Spleen (tissue), 11 donors: ENCODE measurements around the gene HGF. TPM values are rescaled to one million over a fixed set of nuclear protein-coding genes. Genes with fewer than 3 reads are reported as not detected.

Experiments used
- DNase-seq: peaks from one replicate; pipeline ENCODE4 v3.0.0-alpha.2; 2020
- H3K27ac ChIP-seq, 8 donors: fragments of 200-600 bp; sonication (generic) in 7 of 8; 1 replicate in 4 of 8; 2 replicates in 4 of 8; pipeline versions ENCODE4 v1.5.0 to v1.8.0; 2016 to 2021; ENCODE audit warnings: inconsistent platforms in 4 of 8, mild to moderate bottlenecking in 4 of 8, moderate library complexity in 1 of 8
- H3K27me3 ChIP-seq, 7 donors: fragments of 200-600 bp; sonication (generic) in 6 of 7; replicated peaks in 1 of 7; 1 replicate in 4 of 7; 2 replicates in 3 of 7; pipeline versions ENCODE4 v1.5.0 to v1.8.0; 2016 to 2021; ENCODE audit warnings: inconsistent platforms in 3 of 7, mild to moderate bottlenecking in 1 of 7
- H3K36me3 ChIP-seq, 6 donors: fragments of 200-600 bp; sonication (generic) in 5 of 6; 1 replicate in 4 of 6; 2 replicates in 2 of 6; pipeline versions ENCODE4 v1.5.0 to v1.8.0; 2016 to 2021; ENCODE audit warnings: inconsistent platforms in 2 of 6
- H3K4me1 ChIP-seq, 6 donors: fragments of 200-600 bp; sonication (generic) in 5 of 6; 1 replicate in 3 of 6; 2 replicates in 3 of 6; pipeline versions ENCODE4 v1.5.0 to v1.8.0; 2016 to 2021; ENCODE audit warnings: inconsistent platforms in 3 of 6
- H3K4me3 ChIP-seq, 8 donors: fragments of 200-600 bp; sonication (generic) in 7 of 8; 1 replicate in 4 of 8; 2 replicates in 4 of 8; pipeline versions ENCODE4 v1.5.0 to v1.8.0; 2016 to 2021; ENCODE audit warnings: inconsistent platforms in 4 of 8, mild to moderate bottlenecking in 4 of 8, moderate library complexity in 2 of 8
- H3K9me3 ChIP-seq, 8 donors: fragments of 200-600 bp; sonication (generic) in 7 of 8; 1 replicate in 4 of 8; 2 replicates in 4 of 8; pipeline versions ENCODE4 v1.5.0 to v1.8.0; 2016 to 2021; ENCODE audit warnings: inconsistent platforms in 4 of 8
- CTCF ChIP-seq, 11 experiments: fragments of 200-600 bp in 7 of 11; fragments of 450-650 bp in 4 of 11; sonication (generic) in 4 of 11; IDR thresholded peaks in 8 of 11; conservative IDR thresholded peaks in 3 of 11; 1 replicate in 7 of 11; 2 replicates in 4 of 11; pipeline versions ENCODE4 v1.4.0 to v1.8.0; 2016 to 2021; ENCODE audit warnings: antibody characterized with exemption in 11 of 11, inconsistent platforms in 4 of 11, mild to moderate bottlenecking in 1 of 11
- POLR2A ChIP-seq, 3 donors: fragments of 450-650 bp; IDR thresholded peaks; one replicate each; pipeline ENCODE4 v1.5.1; 2017; ENCODE audit warnings: antibody characterized with exemption in 3 of 3, mild to moderate bottlenecking in 1 of 3
- POLR2AphosphoS5 ChIP-seq, 3 donors: sonication (generic); formaldehyde crosslinking; IDR thresholded peaks; one replicate each; pipeline ENCODE4 v1.5.1; 2017; ENCODE audit warnings: antibody characterized with exemption in 3 of 3
- WGBS, 5 donors: extraction: QIAGEN DNeasy Blood & Tissue Kit in 3 of 5; methylation state at CpG; one replicate each; pipeline versions ENCODE4 v1.1.5 to v1.1.7; 2013 to 2018; 5-methylcytosine and 5-hydroxymethylcytosine counted together
- intact Hi-C: fragments of 100-400 bp; cut with DNase I; formaldehyde crosslinking; loops from one replicate; pipeline ENCODE4 v1.15.0; 2023; ENCODE audit warnings: low total_unique reads
- polyA plus RNA-seq, 3 donors: library from polyadenylated mRNA; stranded (reverse); fragments of 200-250 nt; gene quantifications; one replicate each; pipeline ENCODE4 v1.2.1, GENCODE V29; 2013
- total RNA-seq, 7 donors: library from RNA; depleted of rRNA in 3 of 7; stranded (reverse); fragments of >200 nt in 3 of 7; fragmentation: NEBNext Ultra II Directional in 4 of 7; extraction: Animal tissue kit (Norgen Biotek cat#: 25700) in 4 of 7; gene quantifications; one replicate each; pipeline versions ENCODE4 v1.1.0 to v1.2.1, GENCODE V29; 2016 to 2021
- donor health status: healthy with polysubstance abuse.
- donor health status: DM: no; HTN: no; CAD: no; lungs with moderate emphysema.
- donor health status: DM: no; HTN: no; CAD: no.
- donor health status: Bipolar disorder and iron deficiency.
- donor health status: healthy.
- donor health status: DM: no; HTN: no; CAD: no.
- donor health status: DM: yes; HTN: yes; CAD: no.

The HGF gene
- total and polyA plus RNA-seq, 10 donors: 0.80 to 33.6 (median 18.6) TPM

DNA sequence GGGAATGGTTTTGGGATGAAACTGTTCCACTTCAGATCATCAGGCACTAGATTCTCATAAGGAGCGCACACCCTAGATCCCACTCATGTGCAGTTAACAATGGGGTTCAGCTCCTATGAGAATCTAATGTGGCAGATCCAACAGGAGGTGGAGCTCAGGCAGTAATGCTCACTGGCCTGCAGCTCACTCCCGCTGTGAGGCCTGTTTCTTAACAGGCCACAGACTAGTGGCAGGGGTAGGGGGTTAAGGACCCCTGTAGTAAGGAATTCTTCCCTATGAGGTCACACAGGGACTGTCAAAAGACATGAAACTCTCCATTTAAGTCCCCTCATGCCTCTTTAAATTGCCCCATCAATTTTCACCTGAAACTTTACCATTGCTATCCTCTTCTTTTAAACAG is 8.0 kb downstream of the HGF start:
- no peaks in the 10 kb centered on the region for H3K9me3 ChIP-seq
- no peak for DNase-seq
- 88 to 100% (median 93%) methylated on average over 2 of the region's 2 CpGs for WGBS, 5 donors
- H3K4me1 ChIP-seq: peaks cover 0 to 11% (median 0%) of the 10 kb centered on the region in 6 donors
- intact Hi-C loops: no loop called here
- no peak overlapping the region for H3K27ac ChIP-seq
- no peaks in the 10 kb centered on the region for H3K27me3 ChIP-seq
- H3K4me3 ChIP-seq: no peak overlapping the region
- peaks cover 0 to 5% (median 0%) of the 10 kb centered on the region in 6 donors for H3K36me3 ChIP-seq
- TF ChIP-seq POLR2A (IDR thresholded peaks at IDR 0.05) (no peak), CTCF (IDR thresholded peaks at IDR 0.05 in 8 of 11, conservative IDR thresholded peaks at IDR 0.05 in 3 of 11) (no peak), POLR2AphosphoS5 (IDR thresholded peaks at IDR 0.05) (no peak)

- peaks cover 0 to 4% (median 0%) of the 10 kb centered on the region in 6 donors for H3K4me1 ChIP-seq
These were observed 8.8 kb downstream of the HGF start for GRCh38 chr7:81761031-81761430.

DNA sequence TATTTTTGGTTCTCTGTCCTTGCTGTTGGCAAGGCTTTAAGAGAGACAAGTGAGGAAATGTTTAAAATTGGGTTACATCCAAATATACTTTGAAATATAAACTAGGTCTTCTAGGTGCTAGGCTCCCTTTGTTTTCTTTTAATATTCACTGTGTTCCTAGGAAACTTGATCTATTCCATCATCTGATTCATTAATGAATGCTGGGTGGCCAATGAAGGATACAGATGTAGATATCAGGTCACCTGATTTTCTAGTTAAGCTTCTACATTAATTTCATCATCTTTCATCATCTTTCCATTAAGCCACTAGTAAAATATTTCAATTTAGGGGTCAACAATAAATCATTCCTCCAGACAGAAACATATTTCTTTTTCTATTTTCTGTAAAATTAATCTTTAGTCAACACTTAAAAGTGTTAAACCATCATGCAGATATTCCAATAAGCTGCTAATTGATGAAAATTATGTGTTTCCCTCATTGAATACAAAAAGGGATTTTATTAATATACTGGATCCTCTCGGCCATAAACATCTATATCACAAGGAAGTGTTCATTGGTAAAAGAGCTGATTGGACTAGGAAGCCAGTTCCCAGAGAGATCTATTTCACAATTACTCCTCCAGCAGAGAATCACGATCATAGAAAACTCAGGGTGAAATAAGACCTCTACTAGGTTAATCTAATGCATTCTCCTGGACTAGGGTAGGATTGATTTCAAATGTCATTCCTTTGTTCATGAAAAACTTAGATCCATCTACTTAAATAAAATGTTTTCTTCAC is 14.7 kb downstream of the HGF start:
- H3K36me3 ChIP-seq: peaks cover 0 to 14% (median 0%) of the 10 kb centered on the region in 6 donors
- intact Hi-C loops: no loop called here
- H3K4me3 ChIP-seq: no peak overlapping the region
- no peak for DNase-seq
- WGBS, 5 donors: 74 to 89% (median 85%) methylated on average over 2 of the region's 2 CpGs
- H3K27ac ChIP-seq: no peak overlapping the region
- H3K4me1 ChIP-seq: no peaks in the 10 kb centered on the region
- no peak for TF ChIP-seq CTCF (IDR thresholded peaks at IDR 0.05 in 8 of 11, conservative IDR thresholded peaks at IDR 0.05 in 3 of 11)
- no peak for TF ChIP-seq POLR2A (IDR thresholded peaks at IDR 0.05)
- no peak for TF ChIP-seq POLR2AphosphoS5 (IDR thresholded peaks at IDR 0.05)
- no peaks in the 10 kb centered on the region for H3K27me3 ChIP-seq
- no peaks in the 10 kb centered on the region for H3K9me3 ChIP-seq

More at GRCh38 chr7:81761031-81761430, 8.8 kb downstream of the HGF start:
- Histone ChIP-seq H3K27ac (no peak overlapping the region), H3K27me3 (no peaks in the 10 kb centered on the region), H3K36me3 (peaks cover 0 to 13% (median 0%) of the 10 kb centered on the region in 6 donors), H3K4me3 (no peak overlapping the region), H3K9me3 (no peaks in the 10 kb centered on the region)
- 59 to 85% (median 75%) methylated on average over 1 of the region's 1 CpG for WGBS, 5 donors
- no peak for TF ChIP-seq POLR2AphosphoS5 (IDR thresholded peaks at IDR 0.05)
- no peak for TF ChIP-seq CTCF (IDR thresholded peaks at IDR 0.05 in 8 of 11, conservative IDR thresholded peaks at IDR 0.05 in 3 of 11)
- no peak for TF ChIP-seq POLR2A (IDR thresholded peaks at IDR 0.05)
- no peak for DNase-seq
- intact Hi-C loops: no loop called here

DNA sequence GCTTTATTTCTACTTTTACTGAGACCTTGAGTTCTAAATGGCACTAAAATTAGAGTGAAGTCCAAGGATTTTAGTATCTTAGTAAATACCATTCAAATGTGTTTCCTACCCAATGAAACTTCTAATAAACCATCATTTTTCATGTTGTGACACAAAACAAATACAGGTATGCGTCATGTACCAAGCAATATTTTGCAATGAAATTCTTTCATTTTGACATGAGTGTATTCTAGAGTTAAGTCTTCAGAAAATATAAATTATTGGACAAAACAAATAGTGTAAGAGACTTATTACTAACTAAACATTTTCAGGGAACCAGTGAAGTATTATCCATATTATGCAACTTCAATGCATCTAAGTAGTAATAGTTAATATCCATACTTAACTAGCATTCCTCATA is 16.5 kb downstream of the HGF start:
- intact Hi-C loops: no loop called here
- no peaks in the 10 kb centered on the region for H3K27me3 ChIP-seq
- H3K4me3 ChIP-seq: no peak overlapping the region
- TF ChIP-seq POLR2A (IDR thresholded peaks at IDR 0.05) (no peak), CTCF (IDR thresholded peaks at IDR 0.05 in 8 of 11, conservative IDR thresholded peaks at IDR 0.05 in 3 of 11) (no peak), POLR2AphosphoS5 (IDR thresholded peaks at IDR 0.05) (no peak)
- H3K4me1 ChIP-seq: no peaks in the 10 kb centered on the region
- H3K36me3 ChIP-seq: peaks cover 0 to 14% (median 0%) of the 10 kb centered on the region in 6 donors
- H3K27ac ChIP-seq: no peak overlapping the region
- DNase-seq: no peak
- WGBS, 5 donors: 79 to 95% (median 87%) methylated on average over 1 of the region's 1 CpG
- no peaks in the 10 kb centered on the region for H3K9me3 ChIP-seq
